Upper lobe of right lung (tissue), 1 donor: Measurements from ENCODE around the gene ERGIC2. TPM values are rescaled to one million over a fixed set of nuclear protein-coding genes. Genes with fewer than 3 reads are reported as not detected.
A peak's percentile ranks its signal among the peaks of the same experiment; 100 is the strongest.

ENCODE experiments used
- ATAC-seq: fragments of 200-7000 bp; cut with Tn5 transposase; one replicate; pipeline ENCODE4 v1.9.1; 2020; ENCODE audit warnings: mild to moderate bottlenecking, moderate library complexity
- DNase-seq: peaks from one replicate; pipeline ENCODE4 v3.0.0-alpha.2; 2020
- H3K27ac ChIP-seq: fragments of 200-600 bp; one replicate; pipeline ENCODE4 v1.8.0; 2022
- H3K27me3 ChIP-seq: fragments of 200-600 bp; one replicate; pipeline ENCODE4 v1.8.0; 2022; ENCODE audit warnings: mild to moderate bottlenecking
- H3K36me3 ChIP-seq: fragments of 200-600 bp; one replicate; pipeline ENCODE4 v1.8.0; 2022
- H3K4me1 ChIP-seq: fragments of 200-600 bp; one replicate; pipeline ENCODE4 v1.8.0; 2022
- H3K4me3 ChIP-seq: fragments of 200-600 bp; one replicate; pipeline ENCODE4 v1.8.0; 2022; ENCODE audit warnings: mild to moderate bottlenecking
- H3K9me3 ChIP-seq: fragments of 200-600 bp; one replicate; pipeline ENCODE4 v1.8.0; 2022
- intact Hi-C: fragments of 100-400 bp; cut with DNase I; formaldehyde crosslinking; loops from one replicate; pipeline ENCODE4 v1.11.0; 2022
- total RNA-seq: library from RNA; stranded (reverse); fragmentation: NEBNext Ultra II Directional; extraction: Animal tissue kit (Norgen Biotek cat#: 25700); gene quantifications from one replicate; pipeline ENCODE4 v1.2.1, GENCODE V29; 2021
- TF ChIP-seq, protein P1 (sequence below): fragments of 200-600 bp; IDR thresholded peaks from one replicate; pipeline ENCODE4 v1.8.0; 2022; ENCODE audit warnings: antibody characterized with exemption
- donor health status: DM: no; HTN: yes; CAD: no; lungs with severe emphysema.

ERGIC2 gene
- total RNA-seq, 1 donor from 2014 or later: 64.0 TPM

DNA sequence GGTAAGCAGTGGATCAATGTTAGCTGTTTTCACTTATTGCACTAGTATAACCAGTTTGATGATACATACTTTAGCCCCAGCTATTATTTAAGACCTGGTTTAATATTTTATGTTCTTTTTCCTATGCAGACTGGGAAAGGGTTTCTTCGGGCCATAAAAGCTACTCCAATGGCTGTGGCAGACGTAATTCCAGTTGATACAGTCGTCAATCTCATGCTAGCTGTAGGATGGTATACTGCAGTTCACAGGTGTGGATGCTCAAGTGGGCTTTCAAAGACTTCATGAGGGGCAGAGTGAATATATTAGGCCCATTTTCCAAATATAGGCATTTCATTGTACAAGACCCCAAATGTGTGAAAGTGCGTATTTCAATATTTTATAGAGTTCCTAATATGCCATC lies 70.1 kb downstream of the ERGIC2 start:
- Histone ChIP-seq H3K27ac (no peak overlapping the region), H3K36me3 (no peaks in the 10 kb centered on the region), H3K4me3 (no peak overlapping the region), H3K9me3 (no peaks in the 10 kb centered on the region), H3K27me3 (no peaks in the 10 kb centered on the region), H3K4me1 (no peaks in the 10 kb centered on the region)
- TF ChIP-seq, protein P1, sequence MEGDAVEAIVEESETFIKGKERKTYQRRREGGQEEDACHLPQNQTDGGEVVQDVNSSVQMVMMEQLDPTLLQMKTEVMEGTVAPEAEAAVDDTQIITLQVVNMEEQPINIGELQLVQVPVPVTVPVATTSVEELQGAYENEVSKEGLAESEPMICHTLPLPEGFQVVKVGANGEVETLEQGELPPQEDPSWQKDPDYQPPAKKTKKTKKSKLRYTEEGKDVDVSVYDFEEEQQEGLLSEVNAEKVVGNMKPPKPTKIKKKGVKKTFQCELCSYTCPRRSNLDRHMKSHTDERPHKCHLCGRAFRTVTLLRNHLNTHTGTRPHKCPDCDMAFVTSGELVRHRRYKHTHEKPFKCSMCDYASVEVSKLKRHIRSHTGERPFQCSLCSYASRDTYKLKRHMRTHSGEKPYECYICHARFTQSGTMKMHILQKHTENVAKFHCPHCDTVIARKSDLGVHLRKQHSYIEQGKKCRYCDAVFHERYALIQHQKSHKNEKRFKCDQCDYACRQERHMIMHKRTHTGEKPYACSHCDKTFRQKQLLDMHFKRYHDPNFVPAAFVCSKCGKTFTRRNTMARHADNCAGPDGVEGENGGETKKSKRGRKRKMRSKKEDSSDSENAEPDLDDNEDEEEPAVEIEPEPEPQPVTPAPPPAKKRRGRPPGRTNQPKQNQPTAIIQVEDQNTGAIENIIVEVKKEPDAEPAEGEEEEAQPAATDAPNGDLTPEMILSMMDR: no peak
- no peak for DNase-seq
- ATAC-seq: no peak
- intact Hi-C loops: loop anchor here (10.0 kb wide), 1 partner anchor 226 kb away; no protein-coding TSS in a partner anchor

DNA sequence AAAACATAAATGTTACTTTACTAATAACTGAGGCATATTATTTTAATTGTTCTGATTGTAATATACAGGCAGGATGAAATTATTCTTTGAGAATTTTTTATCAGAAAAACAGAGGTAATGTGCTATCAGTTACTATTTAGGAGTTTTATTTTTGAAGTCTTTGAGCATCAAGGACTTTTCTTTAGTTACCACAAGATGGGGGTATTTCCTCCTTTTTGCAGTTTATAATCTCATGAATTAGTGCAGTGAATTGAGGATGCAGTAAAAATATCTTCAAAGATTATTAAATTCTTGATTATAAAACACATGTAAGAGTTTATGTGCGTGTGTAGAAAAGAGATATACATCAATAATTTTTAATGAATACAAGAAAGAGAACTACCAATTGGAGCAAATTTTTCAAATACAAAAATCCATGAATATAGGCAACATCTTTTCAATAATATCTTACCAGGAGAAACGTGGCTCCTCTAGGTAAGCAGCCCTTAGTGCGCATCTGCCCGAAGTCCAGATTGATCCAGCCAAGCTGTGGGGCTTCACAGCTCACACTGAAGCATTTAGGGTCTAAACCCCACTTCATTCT lies 71.6 kb downstream of the ERGIC2 start:
- Histone ChIP-seq H3K4me3 (no peak overlapping the region), H3K9me3 (no peaks in the 10 kb centered on the region), H3K27ac (no peak overlapping the region), H3K36me3 (no peaks in the 10 kb centered on the region), H3K4me1 (no peaks in the 10 kb centered on the region), H3K27me3 (no peaks in the 10 kb centered on the region)
- TF ChIP-seq, protein P1: peak; percentile 24
- intact Hi-C loops: no loop called here
- no peak for ATAC-seq
- DNase-seq: no peak

DNA sequence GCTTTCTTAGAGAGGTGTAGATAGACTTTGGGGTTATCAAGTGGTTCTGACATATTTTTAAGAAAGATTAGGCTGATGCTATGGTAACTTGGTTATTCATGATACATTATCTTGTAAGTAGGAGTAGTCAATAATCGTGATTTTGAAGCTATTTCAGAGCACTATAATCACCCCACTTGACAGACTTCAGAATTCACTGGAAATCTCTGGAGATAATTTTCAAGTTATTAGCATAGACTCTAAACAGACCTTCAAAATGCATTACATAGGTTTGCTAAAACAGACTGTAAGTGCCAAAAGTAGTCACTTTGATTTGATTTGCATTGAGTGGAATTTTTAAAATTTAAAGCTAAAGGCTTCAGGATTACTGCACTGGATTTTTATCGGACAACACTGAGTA lies 74.3 kb downstream of the ERGIC2 start:
- TF ChIP-seq, protein P1: no peak
- H3K27ac ChIP-seq: no peak overlapping the region
- no peak for ATAC-seq
- H3K27me3 ChIP-seq: no peaks in the 10 kb centered on the region
- no peaks in the 10 kb centered on the region for H3K4me1 ChIP-seq
- H3K36me3 ChIP-seq: no peaks in the 10 kb centered on the region
- no peak for DNase-seq
- intact Hi-C loops: no loop called here
- no peaks in the 10 kb centered on the region for H3K9me3 ChIP-seq
- H3K4me3 ChIP-seq: no peak overlapping the region

DNA sequence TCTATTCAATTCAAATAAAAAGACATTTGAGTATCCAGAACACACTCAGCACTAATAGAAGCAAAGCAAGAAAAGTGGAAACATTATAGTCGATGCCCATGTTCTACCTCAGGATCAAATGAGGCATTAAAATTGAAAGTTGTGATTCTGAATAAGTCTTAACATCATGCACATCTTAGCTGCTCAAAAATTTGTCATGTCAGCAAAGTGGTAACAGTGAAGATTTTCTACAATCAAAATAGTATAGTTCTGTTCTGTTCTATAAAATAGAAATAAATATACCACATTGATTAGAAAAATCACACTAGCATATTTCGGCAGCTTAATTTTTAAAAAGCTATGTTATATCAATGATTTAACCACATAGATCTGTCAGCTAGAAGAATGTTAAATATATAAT lies 74.7 kb downstream of the ERGIC2 start:
- DNase-seq (no peak), ATAC-seq (no peak)
- TF ChIP-seq, protein P1: no peak
- Histone ChIP-seq H3K27me3 (no peaks in the 10 kb centered on the region), H3K4me1 (no peaks in the 10 kb centered on the region), H3K9me3 (no peaks in the 10 kb centered on the region), H3K4me3 (no peak overlapping the region), H3K36me3 (no peaks in the 10 kb centered on the region), H3K27ac (no peak overlapping the region)
- intact Hi-C loops: no loop called here

DNA sequence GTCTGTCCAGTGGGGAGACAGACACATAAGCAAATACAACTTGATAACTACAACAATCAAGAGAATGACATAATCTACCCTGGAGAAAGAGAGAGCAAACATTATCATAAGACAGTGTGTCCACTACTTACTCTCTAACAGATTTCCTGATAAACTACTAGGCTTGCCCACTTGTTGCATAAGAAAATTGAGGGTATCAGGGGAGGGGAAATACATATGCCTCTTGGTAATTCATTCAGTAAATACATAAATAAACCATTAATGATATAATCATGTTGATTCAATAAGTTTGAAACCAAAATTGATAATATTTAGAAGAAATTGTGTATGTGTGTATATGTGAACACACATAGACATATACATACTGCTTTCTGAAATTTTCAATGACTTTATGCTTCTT lies 76.6 kb downstream of the ERGIC2 start:
- DNase-seq (no peak), ATAC-seq (no peak)
- no peaks in the 10 kb centered on the region for H3K9me3 ChIP-seq
- H3K27ac ChIP-seq: no peak overlapping the region
- no peaks in the 10 kb centered on the region for H3K4me1 ChIP-seq
- no peak overlapping the region for H3K4me3 ChIP-seq
- no peaks in the 10 kb centered on the region for H3K36me3 ChIP-seq
- no peaks in the 10 kb centered on the region for H3K27me3 ChIP-seq
- intact Hi-C loops: no loop called here
- TF ChIP-seq, protein P1: no peak

DNA sequence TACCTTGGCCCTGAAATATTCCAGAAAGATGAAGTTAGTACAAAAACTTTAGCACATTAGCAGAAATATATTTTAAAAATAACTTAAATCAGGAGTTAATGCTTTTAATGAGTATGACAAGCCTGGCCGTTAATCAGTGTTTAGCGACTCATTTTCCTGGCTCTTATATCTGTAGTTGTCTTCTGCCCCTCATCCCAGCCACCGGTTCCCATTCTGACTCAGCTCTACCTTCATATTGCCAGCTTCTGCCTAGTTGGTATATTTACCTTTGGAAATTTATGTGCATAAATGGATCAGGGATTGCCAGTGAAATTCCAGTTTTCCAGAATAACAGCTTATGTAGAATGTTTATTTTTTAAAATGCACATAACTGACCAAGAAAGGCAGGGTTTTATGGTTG lies 79.9 kb downstream of the ERGIC2 start:
- Histone ChIP-seq H3K4me1 (no peaks in the 10 kb centered on the region), H3K36me3 (no peaks in the 10 kb centered on the region), H3K9me3 (no peaks in the 10 kb centered on the region), H3K27me3 (no peaks in the 10 kb centered on the region), H3K4me3 (no peak overlapping the region), H3K27ac (no peak overlapping the region)
- intact Hi-C loops: no loop called here
- DNase-seq (no peak), ATAC-seq (no peak)
- TF ChIP-seq, protein P1: no peak
